IMR-90 (cell line): ENCODE measurements around the gene ANK3.

Experiments
- BHLHE40 ChIP-seq: fragments of 150-350 bp; IDR thresholded peaks from 2 replicates; pipeline ENCODE4 v1.6.1; 2016; ENCODE audit warnings: mild to moderate bottlenecking, low read depth, low read length
- CEBPB ChIP-seq: IDR thresholded peaks from 2 replicates; pipeline ENCODE4 v1.6.1; 2012; ENCODE audit warnings: low read depth, low read length, improper control_type of control experiment
- FOS ChIP-seq: fragments of 150-350 bp; IDR thresholded peaks from 2 replicates; pipeline ENCODE4 v1.6.1; 2016; ENCODE audit warnings: low read depth, low read length
- MXI1 ChIP-seq: IDR thresholded peaks from 2 replicates; pipeline ENCODE4 v1.6.1; 2012; ENCODE audit warnings: low read depth, mild to moderate bottlenecking, low read length, moderate library complexity, borderline replicate concordance
- POLR2A ChIP-seq: IDR thresholded peaks from 2 replicates; pipeline ENCODE4 v1.6.1; 2012; ENCODE audit warnings: mild to moderate bottlenecking, low read depth, low read length
- RAD21 ChIP-seq: IDR thresholded peaks from 2 replicates; pipeline ENCODE4 v1.6.1; 2012; ENCODE audit warnings: low read length, improper control_type of control experiment
- RFX5 ChIP-seq: IDR thresholded peaks from 2 replicates; pipeline ENCODE4 v1.8.0; 2012; ENCODE audit warnings: low read depth, mild to moderate bottlenecking, low read length, moderate library complexity
- SMC3 ChIP-seq: fragments of 150-350 bp; IDR thresholded peaks from 2 replicates; pipeline ENCODE4 v1.6.1; 2016; ENCODE audit warnings: low read depth, mild to moderate bottlenecking, antibody characterized with exemption, low read length, moderate library complexity
- TF ChIP-seq, protein P1 (sequence below): conservative IDR thresholded peaks from 2 replicates; pipeline ENCODE4 v1.5.1; 2012; ENCODE audit warnings: mild to moderate bottlenecking, low read depth, low read length, improper control_type of control experiment
- TF ChIP-seq, protein P2 (sequence below): fragments of 150-350 bp; IDR thresholded peaks from 2 replicates; pipeline ENCODE4 v1.6.1; 2016; ENCODE audit warnings: low read depth, mild to moderate bottlenecking, low read length, moderate library complexity, borderline replicate concordance
- TF ChIP-seq, protein P3 (sequence below): fragments of 150-350 bp; IDR thresholded peaks from 2 replicates; pipeline ENCODE4 v1.6.1; 2017; ENCODE audit warnings: mild to moderate bottlenecking, antibody characterized with exemption, low read length, low read depth

DNA sequence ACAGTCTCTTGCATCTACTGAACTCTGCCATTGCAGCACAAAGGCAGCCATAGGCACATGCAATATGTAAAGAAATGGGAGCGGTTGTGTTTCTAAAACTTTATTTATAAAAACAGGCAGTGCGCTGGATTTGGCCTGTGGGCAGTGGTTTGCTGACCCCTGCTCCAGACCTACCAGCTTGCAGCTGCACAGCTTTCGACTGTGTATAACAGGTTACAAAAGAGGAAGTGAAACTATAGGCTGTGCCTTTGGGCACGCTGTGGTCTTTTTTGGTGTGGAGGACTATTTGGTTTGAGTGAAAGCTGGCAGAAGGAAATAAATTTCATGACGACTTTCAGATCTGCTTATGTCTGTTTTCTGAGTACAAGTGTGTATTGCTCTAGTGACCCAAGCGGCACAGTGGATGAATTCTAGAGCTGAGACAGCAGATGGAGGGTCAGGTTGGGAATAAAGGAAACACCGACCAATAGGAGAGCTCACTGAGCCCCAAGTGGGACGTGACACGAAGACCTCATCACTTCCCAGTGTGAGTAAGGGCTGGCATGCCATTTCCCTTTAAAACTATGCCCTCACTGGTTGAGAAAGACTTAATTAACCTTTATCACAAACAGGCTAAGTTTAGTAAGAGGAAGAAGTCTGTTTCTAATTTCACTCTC is 152.7 kb downstream of the ANK3 start:
- TF ChIP-seq, protein P1, sequence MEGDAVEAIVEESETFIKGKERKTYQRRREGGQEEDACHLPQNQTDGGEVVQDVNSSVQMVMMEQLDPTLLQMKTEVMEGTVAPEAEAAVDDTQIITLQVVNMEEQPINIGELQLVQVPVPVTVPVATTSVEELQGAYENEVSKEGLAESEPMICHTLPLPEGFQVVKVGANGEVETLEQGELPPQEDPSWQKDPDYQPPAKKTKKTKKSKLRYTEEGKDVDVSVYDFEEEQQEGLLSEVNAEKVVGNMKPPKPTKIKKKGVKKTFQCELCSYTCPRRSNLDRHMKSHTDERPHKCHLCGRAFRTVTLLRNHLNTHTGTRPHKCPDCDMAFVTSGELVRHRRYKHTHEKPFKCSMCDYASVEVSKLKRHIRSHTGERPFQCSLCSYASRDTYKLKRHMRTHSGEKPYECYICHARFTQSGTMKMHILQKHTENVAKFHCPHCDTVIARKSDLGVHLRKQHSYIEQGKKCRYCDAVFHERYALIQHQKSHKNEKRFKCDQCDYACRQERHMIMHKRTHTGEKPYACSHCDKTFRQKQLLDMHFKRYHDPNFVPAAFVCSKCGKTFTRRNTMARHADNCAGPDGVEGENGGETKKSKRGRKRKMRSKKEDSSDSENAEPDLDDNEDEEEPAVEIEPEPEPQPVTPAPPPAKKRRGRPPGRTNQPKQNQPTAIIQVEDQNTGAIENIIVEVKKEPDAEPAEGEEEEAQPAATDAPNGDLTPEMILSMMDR: no peak
- TF ChIP-seq POLR2A: no peak
- no peak for TF ChIP-seq MXI1
- no peak for TF ChIP-seq CEBPB
- no peak for TF ChIP-seq BHLHE40
- no peak for TF ChIP-seq RFX5
- TF ChIP-seq SMC3: no peak
- TF ChIP-seq, protein P2, sequence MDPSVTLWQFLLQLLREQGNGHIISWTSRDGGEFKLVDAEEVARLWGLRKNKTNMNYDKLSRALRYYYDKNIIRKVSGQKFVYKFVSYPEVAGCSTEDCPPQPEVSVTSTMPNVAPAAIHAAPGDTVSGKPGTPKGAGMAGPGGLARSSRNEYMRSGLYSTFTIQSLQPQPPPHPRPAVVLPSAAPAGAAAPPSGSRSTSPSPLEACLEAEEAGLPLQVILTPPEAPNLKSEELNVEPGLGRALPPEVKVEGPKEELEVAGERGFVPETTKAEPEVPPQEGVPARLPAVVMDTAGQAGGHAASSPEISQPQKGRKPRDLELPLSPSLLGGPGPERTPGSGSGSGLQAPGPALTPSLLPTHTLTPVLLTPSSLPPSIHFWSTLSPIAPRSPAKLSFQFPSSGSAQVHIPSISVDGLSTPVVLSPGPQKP: no peak
- TF ChIP-seq, protein P3, sequence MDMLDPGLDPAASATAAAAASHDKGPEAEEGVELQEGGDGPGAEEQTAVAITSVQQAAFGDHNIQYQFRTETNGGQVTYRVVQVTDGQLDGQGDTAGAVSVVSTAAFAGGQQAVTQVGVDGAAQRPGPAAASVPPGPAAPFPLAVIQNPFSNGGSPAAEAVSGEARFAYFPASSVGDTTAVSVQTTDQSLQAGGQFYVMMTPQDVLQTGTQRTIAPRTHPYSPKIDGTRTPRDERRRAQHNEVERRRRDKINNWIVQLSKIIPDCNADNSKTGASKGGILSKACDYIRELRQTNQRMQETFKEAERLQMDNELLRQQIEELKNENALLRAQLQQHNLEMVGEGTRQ: no peak
- TF ChIP-seq FOS: no peak
- TF ChIP-seq RAD21: no peak
